HepG2 (cell line): ENCODE data around the gene SNAPC4. TPM values are rescaled to one million over a fixed set of nuclear protein-coding genes. Genes with fewer than 3 reads are reported as not detected.

ENCODE experiments used
- ATAC-seq: fragments of 200-7000 bp; cut with Tn5 transposase; 3 replicates; pipeline ENCODE4 v1.9.1; 2020; ENCODE audit warnings: mild to moderate bottlenecking, moderate library complexity
- BruUV-seq: library from RNA; stranded (reverse); fragments of 400-500 nt; replicated peaks from 2 replicates; lab custom pipeline; 2021; lab: Mats Ljungman, UMichigan
- CTCF ChIA-PET: fragments of 300-600 bp; formaldehyde crosslinking; extraction: SDS; loops from one replicate; lab custom pipeline; 2021; ENCODE audit warnings: low total read pairs, inconsistent platforms, low intra/inter-chr PET ratio; lab: Yijun Ruan, JAX
- POLR2A ChIA-PET: fragments of 350-600 bp; sonication (Branson Sonifier 250); formaldehyde crosslinking; loops from one replicate; lab custom pipeline; 2020; ENCODE audit warnings: antibody characterized with exemption, inconsistent platforms; lab: Yijun Ruan, JAX
- DNase-seq: peaks from one replicate; pipeline ENCODE4 v3.0.0-alpha.2; 2015; ENCODE audit warnings: low spot score
- FAIRE-seq: peaks from 3 replicates; lab custom pipeline; 2011; peaks lifted over from hg19 to GRCh38; lab: Jason Lieb, UNC
- H2AFZ ChIP-seq: one replicate; pipeline ENCODE4 v1.6.1; 2011; ENCODE audit warnings: low read length, inconsistent platforms
- H3K27ac ChIP-seq: fragments of 300-600 bp; 3 replicates; pipeline ENCODE4 v1.8.0; 2011; ENCODE audit warnings: mixed run types, mild to moderate bottlenecking, mixed read lengths, low read length, inconsistent platforms; ENCODE audit not compliant: insufficient read depth; ENCODE audit errors: extremely low read length
- H3K27me3 ChIP-seq, 2 experiments: fragments of 200-600 bp in 1 of 2; 2 replicates in 1 of 2; 3 replicates in 1 of 2; pipeline versions ENCODE4 v1.6.0 to v1.8.0; 2011; ENCODE audit warnings: low read length in 2 of 2, mild to moderate bottlenecking in 2 of 2, moderate library complexity in 2 of 2, inconsistent platforms in 1 of 2; ENCODE audit not compliant: insufficient read depth in 2 of 2, control insufficient read depth in 1 of 2
- H3K36me3 ChIP-seq, 2 experiments: fragments of 200-600 bp in 1 of 2; replicated peaks in 1 of 2; 2 replicates in 1 of 2; 3 replicates in 1 of 2; pipeline versions ENCODE4 v1.5.1 to v1.8.0; 2011; ENCODE audit warnings: low read length in 2 of 2, inconsistent platforms in 1 of 2; ENCODE audit not compliant: insufficient read depth in 2 of 2, control insufficient read depth in 1 of 2
- H3K4me1 ChIP-seq: 2 replicates; pipeline ENCODE4 v1.5.1; 2012; ENCODE audit warnings: low read length, inconsistent platforms; ENCODE audit not compliant: insufficient read depth
- H3K4me2 ChIP-seq: 2 replicates; pipeline ENCODE4 v1.6.0; 2011; ENCODE audit warnings: low read depth, low read length, inconsistent platforms
- H3K4me3 ChIP-seq, 3 experiments: fragments of 200-600 bp in 1 of 3; sonication (generic), shearing (Covaris generic) in 1 of 3; replicated peaks in 1 of 3; 2 replicates each; pipeline ENCODE4 v1.5.1; 2011 to 2016; ENCODE audit warnings: low read length in 3 of 3, inconsistent platforms in 2 of 3, low read depth in 2 of 3, mild to moderate bottlenecking in 2 of 3, control low read depth in 1 of 3, mixed read lengths in 1 of 3; ENCODE audit not compliant: insufficient read depth in 1 of 3
- H3K79me2 ChIP-seq: one replicate; pipeline ENCODE4 v1.6.1; 2011; ENCODE audit warnings: low read length, inconsistent platforms; ENCODE audit not compliant: insufficient read depth
- H3K9ac ChIP-seq: 2 replicates; pipeline ENCODE4 v1.6.0; 2011; ENCODE audit warnings: mild to moderate bottlenecking, low read depth, low read length, inconsistent platforms; ENCODE audit not compliant: insufficient read depth
- H3K9me3 ChIP-seq: 2 replicates; pipeline ENCODE4 v1.5.1; 2012; ENCODE audit warnings: mild to moderate bottlenecking, low read length
- H4K20me1 ChIP-seq: 2 replicates; pipeline ENCODE4 v1.6.0; 2011; ENCODE audit warnings: inconsistent platforms, mild to moderate bottlenecking, low read length, moderate library complexity; ENCODE audit not compliant: insufficient read depth
- CREB1 ChIP-seq, 2 experiments: fragments of 450-650 bp in 1 of 2; IDR thresholded peaks; 2 replicates each; pipeline ENCODE4 v1.6.1; 2016 to 2017; ENCODE audit warnings: control low read depth in 1 of 2, mild to moderate bottlenecking in 1 of 2, missing compliant biosample characterization in 1 of 2, missing genetic modification characterization in 1 of 2
- JUN ChIP-seq: sonication (generic); formaldehyde crosslinking; IDR thresholded peaks from 2 replicates; pipeline ENCODE4 v1.4.0; 2020; ENCODE audit warnings: mild to moderate bottlenecking, missing genetic modification reagents
- KLF16 ChIP-seq, 2 experiments: sonication (generic) in 1 of 2; formaldehyde crosslinking in 1 of 2; IDR thresholded peaks; 2 replicates each; pipeline versions ENCODE4 v1.6.1 to v1.8.0; 2016 to 2023; ENCODE audit warnings: missing genetic modification reagents in 2 of 2, missing compliant biosample characterization in 1 of 2
- MTERF4 ChIP-seq: sonication (generic); formaldehyde crosslinking; IDR thresholded peaks from 2 replicates; pipeline ENCODE4 v1.8.0; 2023; ENCODE audit warnings: mild to moderate bottlenecking, missing genetic modification reagents
- NONO ChIP-seq, 2 experiments: fragments of 450-650 bp in 1 of 2; sonication (generic) in 1 of 2; formaldehyde crosslinking in 1 of 2; IDR thresholded peaks in 1 of 2; conservative IDR thresholded peaks in 1 of 2; 2 replicates each; pipeline versions ENCODE4 v1.6.1 to v1.8.0; 2017 to 2022; ENCODE audit warnings: mild to moderate bottlenecking in 1 of 2, missing genetic modification reagents in 1 of 2, moderate library complexity in 1 of 2
- SP140L ChIP-seq: sonication (generic); formaldehyde crosslinking; IDR thresholded peaks from 2 replicates; pipeline ENCODE4 v1.4.0; 2020; ENCODE audit warnings: missing genetic modification reagents, borderline replicate concordance
- TSC22D2 ChIP-seq: sonication (generic); formaldehyde crosslinking; IDR thresholded peaks from 2 replicates; pipeline ENCODE4 v1.5.1; 2020; ENCODE audit warnings: missing genetic modification reagents, mild to moderate bottlenecking, borderline replicate concordance
- ZFP1 ChIP-seq: IDR thresholded peaks from 2 replicates; pipeline ENCODE4 v1.6.1; 2016
- WGBS: methylation state at CpG from one replicate; pipeline ENCODE4 v1.1.6; 2017; ENCODE audit warnings: low lambda C conversion rate; 5-methylcytosine and 5-hydroxymethylcytosine counted together
- in situ Hi-C: cut with HindIII; loops from 2 replicates; pipeline ENCODE4 v1.10.0; 2017; ENCODE audit warnings: low pct_unique_long_range_greater_than_20kb; ENCODE audit not compliant: extremely low pct_ligation_motif_present
- intact Hi-C: fragments of 100-400 bp; cut with micrococcal nuclease; formaldehyde crosslinking; loops from one replicate; pipeline ENCODE4 v1.10.0; 2022; ENCODE audit not compliant: unreplicated experiment
- polyA plus RNA-seq, 8 experiments: library from polyadenylated mRNA; depleted of rRNA in 3 of 8; stranded (reverse) in 7 of 8; unstranded in 1 of 8; fragments of >200 nt; fragmentation: Illumina TruSeq in 4 of 8; extraction: Trizol in 4 of 8; gene quantifications; 2 replicates each; pipeline versions ENCODE4 v1.2.1 to v1.2.3, GENCODE V29; 2011 to 2016; ENCODE audit warnings: low read depth in 4 of 8, missing spikeins in 1 of 8, mixed read lengths in 1 of 8; ENCODE audit not compliant: insufficient read depth in 1 of 8
- total RNA-seq, 5 experiments: library from RNA; depleted of rRNA; stranded (reverse); fragments of >200 nt; fragmentation: Illumina TruSeq; extraction: Trizol; gene quantifications; 2 replicates each; pipeline ENCODE4 v1.2.3, GENCODE V29; 2016; ENCODE audit warnings: low read depth in 1 of 5
- TF ChIP-seq, protein P1 (sequence below): sonication (generic); formaldehyde crosslinking; IDR thresholded peaks from 2 replicates; pipeline ENCODE4 v1.8.0; 2022; ENCODE audit warnings: missing genetic modification reagents, mild to moderate bottlenecking, borderline replicate concordance

Gene SNAPC4
- total and polyA plus RNA-seq, 2 of the 13 experiments (the other 11 are each of a cell fraction or from before 2014, with no cell fraction given): 2.0 to 6.0 TPM

- no peak overlapping the region for H3K4me3 ChIP-seq
- ChIA-PET CTCF (no interaction called here), POLR2A (interaction anchor here (0.6 kb wide), 1 partner anchor 12 kb away, joined by 3 read pairs; no protein-coding TSS in a partner anchor)
- FAIRE-seq (no peak), DNase-seq (no peak), ATAC-seq (no peak)
- H3K27me3 ChIP-seq: no peaks in the 10 kb centered on the region; a peak in 1 of 5 replicates
- H3K79me2 ChIP-seq: peaks cover 26% of the 10 kb centered on the region
- TF ChIP-seq CREB1 (IDR thresholded peaks at IDR 0.05) (no peak), CREB1 (CRISPR knock-in tag; IDR thresholded peaks at IDR 0.05) (no peak), JUN (CRISPR knock-in tag) (no peak), TSC22D2 (CRISPR knock-in tag) (no peak), NONO (IDR thresholded peaks at IDR 0.05) (no peak), NONO (CRISPR knock-in tag; conservative IDR thresholded peaks at IDR 0.05) (no peak), ZFP1 (no peak), MTERF4 (CRISPR knock-in tag) (no peak), SP140L (no peak), KLF16 (CRISPR knock-in tag; IDR thresholded peaks at IDR 0.05) (no peak)
- TF ChIP-seq, protein P1, sequence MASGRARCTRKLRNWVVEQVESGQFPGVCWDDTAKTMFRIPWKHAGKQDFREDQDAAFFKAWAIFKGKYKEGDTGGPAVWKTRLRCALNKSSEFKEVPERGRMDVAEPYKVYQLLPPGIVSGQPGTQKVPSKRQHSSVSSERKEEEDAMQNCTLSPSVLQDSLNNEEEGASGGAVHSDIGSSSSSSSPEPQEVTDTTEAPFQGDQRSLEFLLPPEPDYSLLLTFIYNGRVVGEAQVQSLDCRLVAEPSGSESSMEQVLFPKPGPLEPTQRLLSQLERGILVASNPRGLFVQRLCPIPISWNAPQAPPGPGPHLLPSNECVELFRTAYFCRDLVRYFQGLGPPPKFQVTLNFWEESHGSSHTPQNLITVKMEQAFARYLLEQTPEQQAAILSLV (CRISPR knock-in tag): no peak
- 94% methylated on average over 17 of the region's 17 CpGs for WGBS
- no peak overlapping the region for H2AFZ ChIP-seq
- no peaks in the 10 kb centered on the region for H3K9me3 ChIP-seq
- H3K27ac ChIP-seq: no peak overlapping the region
- in situ Hi-C loops: no loop called here
- no peak overlapping the region for H3K4me2 ChIP-seq
- no TSS peak for BruUV-seq
- intact Hi-C loops: no loop called here
- H3K36me3 ChIP-seq: peaks cover 1 to 6% of the 10 kb centered on the region in 2 experiments; a peak in 2 of 5 replicates
- H3K9ac ChIP-seq: no peak overlapping the region
- peaks cover 7% of the 10 kb centered on the region; the same call in 1 of the 2 replicates for H4K20me1 ChIP-seq
- peaks cover 22% of the 10 kb centered on the region for H3K4me1 ChIP-seq
Observed at GRCh38 chr9:136434580-136435169, 34.7 kb upstream of the SNAPC4 start.
